Prostate gland (tissue), 2 donors: ENCODE measurements around the gene XXYLT1. TPM values are rescaled to one million over a fixed set of nuclear protein-coding genes. Genes with fewer than 3 reads are reported as not detected.
"Not testable (repeated sequence)": the region's sequence is repeated elsewhere in the genome, so short reads cannot be mapped to it uniquely, and the experiment has no call there.

Source experiments
- DNase-seq: peaks from one replicate; pipeline ENCODE4 v3.0.0-alpha.2; 2019; ENCODE audit warnings: low spot score
- H3K27ac ChIP-seq, 2 donors: fragments of 200-600 bp; sonication (generic); 2 replicates each; pipeline ENCODE4 v1.5.1; 2017 to 2019
- H3K27me3 ChIP-seq: fragments of 200-600 bp; sonication (generic); replicated peaks from 2 replicates; pipeline ENCODE4 v1.5.1; 2019; ENCODE audit not compliant: insufficient read depth
- H3K36me3 ChIP-seq, 2 donors: fragments of 200-600 bp; sonication (generic); 1 replicate in 1 of 2; 2 replicates in 1 of 2; pipeline versions ENCODE4 v1.5.1 to v1.8.1; 2017 to 2019
- H3K4me1 ChIP-seq: fragments of 200-600 bp; sonication (generic); replicated peaks from 2 replicates; pipeline ENCODE4 v1.5.1; 2019
- H3K4me3 ChIP-seq, 2 donors: fragments of 200-600 bp; sonication (generic); 2 replicates each; pipeline ENCODE4 v1.5.1; 2017 to 2019
- H3K9me3 ChIP-seq: fragments of 200-600 bp; sonication (generic); 2 replicates; pipeline ENCODE4 v1.5.1; 2017
- CTCF ChIP-seq, 4 experiments: fragments of 200-600 bp in 2 of 4; fragments of 450-650 bp in 2 of 4; sonication (generic) in 2 of 4; IDR thresholded peaks; 1 replicate in 3 of 4; 2 replicates in 1 of 4; pipeline ENCODE4 v1.5.1; 2016 to 2019; ENCODE audit warnings: antibody characterized with exemption in 4 of 4, mild to moderate bottlenecking in 2 of 4, moderate library complexity in 2 of 4
- POLR2A ChIP-seq: fragments of 450-650 bp; IDR thresholded peaks from one replicate; pipeline ENCODE4 v1.6.1; 2016; ENCODE audit warnings: antibody characterized with exemption, mild to moderate bottlenecking
- POLR2AphosphoS5 ChIP-seq: sonication (generic); formaldehyde crosslinking; IDR thresholded peaks from one replicate; pipeline ENCODE4 v1.6.1; 2017; ENCODE audit warnings: antibody characterized with exemption
- WGBS: methylation state at CpG from one replicate; pipeline ENCODE4 v1.1.5; 2018; 5-methylcytosine and 5-hydroxymethylcytosine counted together
- intact Hi-C: fragments of 100-400 bp; cut with DNase I; formaldehyde crosslinking; loops from one replicate; pipeline ENCODE4 v1.14.2; 2022
- total RNA-seq, 2 donors: library from RNA; depleted of rRNA; stranded (reverse); fragments of >200 nt; gene quantifications; one replicate each; pipeline ENCODE4 v1.1.0, GENCODE V29; 2016

XXYLT1 gene
- total RNA-seq, 2 donors from 2014 or later: 14.9 to 22.7 TPM

- peaks cover 4% of the 10 kb centered on the region for H3K4me1 ChIP-seq
- intact Hi-C loops: no loop called here
- DNase-seq: no peak
- H3K27me3 ChIP-seq: no peaks in the 10 kb centered on the region
- H3K9me3 ChIP-seq: no peaks in the 10 kb centered on the region
- no peaks in the 10 kb centered on the region for H3K36me3 ChIP-seq
- TF ChIP-seq POLR2A (no peak), CTCF (IDR thresholded peaks at IDR 0.05) (no peak), POLR2AphosphoS5 (no peak)
- 97% methylated on average over 17 of the region's 19 CpGs for WGBS
- H3K27ac ChIP-seq: no peak overlapping the region
- no peak overlapping the region for H3K4me3 ChIP-seq
These were observed 175.8 kb downstream of the XXYLT1 start for GRCh38 chr3:195095035-195095703.

- Histone ChIP-seq H3K27ac (no peak overlapping the region), H3K9me3 (no peaks in the 10 kb centered on the region), H3K4me1 (peaks cover 4% of the 10 kb centered on the region), H3K27me3 (no peaks in the 10 kb centered on the region), H3K36me3 (no peaks in the 10 kb centered on the region), H3K4me3 (no peak overlapping the region)
- 93% methylated on average over 32 of the region's 32 CpGs for WGBS
- intact Hi-C loops: no loop called here
- TF ChIP-seq POLR2AphosphoS5: no peak
- no peak for TF ChIP-seq POLR2A
- TF ChIP-seq CTCF (IDR thresholded peaks at IDR 0.05): no peak
- DNase-seq: no peak
These were observed 176.6 kb downstream of the XXYLT1 start for GRCh38 chr3:195094191-195094921.

GRCh38 chr3:195093731-195094130 lies 177.2 kb downstream of the XXYLT1 start:
- Histone ChIP-seq H3K36me3 (no peaks in the 10 kb centered on the region), H3K9me3 (no peaks in the 10 kb centered on the region), H3K27ac (no peak overlapping the region), H3K4me1 (peaks cover 4% of the 10 kb centered on the region), H3K4me3 (no peak overlapping the region), H3K27me3 (no peaks in the 10 kb centered on the region)
- DNase-seq: no peak
- TF ChIP-seq CTCF (IDR thresholded peaks at IDR 0.05) (no peak), POLR2AphosphoS5 (no peak), POLR2A (no peak)
- intact Hi-C loops: no loop called here
- 72% methylated on average over 9 of the region's 9 CpGs for WGBS

GRCh38 chr3:195087840-195088601 lies 182.9 kb downstream of the XXYLT1 start:
- DNase-seq, H3K27me3 ChIP-seq, H3K4me3 ChIP-seq, H3K36me3 ChIP-seq, H3K4me1 ChIP-seq, H3K27ac ChIP-seq, H3K9me3 ChIP-seq, intact Hi-C loops: not testable (repeated sequence)
- WGBS: 48% methylated on average over 21 of the region's 25 CpGs

- Histone ChIP-seq H3K4me1 (no peaks in the 10 kb centered on the region), H3K36me3 (no peaks in the 10 kb centered on the region), H3K27ac (no peak overlapping the region), H3K27me3 (no peaks in the 10 kb centered on the region), H3K9me3 (no peaks in the 10 kb centered on the region), H3K4me3 (no peak overlapping the region)
- WGBS: 91% methylated on average over 7 of the region's 7 CpGs
- TF ChIP-seq CTCF (IDR thresholded peaks at IDR 0.05): no peak
- TF ChIP-seq POLR2AphosphoS5: no peak
- no peak for TF ChIP-seq POLR2A
- DNase-seq: no peak
- intact Hi-C loops: no loop called here
These were observed 183.6 kb downstream of the XXYLT1 start for GRCh38 chr3:195087328-195087727.
